MM.1S (cell line): ENCODE results near the gene MARF1.

ENCODE experiments used
- EZH2 ChIP-seq: fragments of 300-600 bp; sonication (generic); optimal IDR thresholded peaks from 2 replicates; pipeline ENCODE3; 2017; ENCODE audit warnings: low read depth, mild to moderate bottlenecking, antibody characterized with exemption, low read length, mixed read lengths
- TF ChIP-seq, protein P1 (sequence below): fragments of 300-600 bp; sonication (generic); IDR thresholded peaks from 2 replicates; pipeline ENCODE4 v1.5.1; 2016; ENCODE audit warnings: antibody characterized with exemption, low read length, mixed read lengths

DNA sequence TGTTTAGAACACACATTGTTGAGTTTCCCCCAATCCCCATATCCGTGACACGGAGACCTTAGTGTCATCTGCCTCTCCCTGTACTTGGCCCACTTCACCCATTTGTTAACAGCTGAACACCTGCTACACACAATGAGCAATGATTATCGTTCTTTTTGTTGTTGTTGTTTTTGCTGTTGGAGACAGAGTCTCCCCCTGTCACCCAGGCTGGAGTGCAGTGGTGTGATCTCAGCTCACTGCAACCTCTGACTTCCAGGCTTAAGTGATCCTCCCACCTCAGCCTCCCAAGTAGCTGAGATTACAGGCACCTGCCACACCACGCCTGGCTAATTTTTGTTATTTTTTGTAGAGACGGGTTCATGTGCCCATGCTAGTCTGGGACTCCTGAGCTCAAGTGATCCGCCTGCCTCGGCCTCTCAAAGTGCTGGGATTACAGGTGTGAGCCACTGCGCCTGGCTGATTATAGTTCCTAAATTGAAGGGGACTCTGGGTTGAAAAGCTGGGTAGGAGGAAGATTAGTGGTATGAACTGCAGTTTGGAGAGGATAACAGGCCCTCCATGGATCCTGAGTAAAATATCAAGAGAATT lies 28.7 kb upstream of the MARF1 start:
- TF ChIP-seq EZH2: no peak
- TF ChIP-seq, protein P1, sequence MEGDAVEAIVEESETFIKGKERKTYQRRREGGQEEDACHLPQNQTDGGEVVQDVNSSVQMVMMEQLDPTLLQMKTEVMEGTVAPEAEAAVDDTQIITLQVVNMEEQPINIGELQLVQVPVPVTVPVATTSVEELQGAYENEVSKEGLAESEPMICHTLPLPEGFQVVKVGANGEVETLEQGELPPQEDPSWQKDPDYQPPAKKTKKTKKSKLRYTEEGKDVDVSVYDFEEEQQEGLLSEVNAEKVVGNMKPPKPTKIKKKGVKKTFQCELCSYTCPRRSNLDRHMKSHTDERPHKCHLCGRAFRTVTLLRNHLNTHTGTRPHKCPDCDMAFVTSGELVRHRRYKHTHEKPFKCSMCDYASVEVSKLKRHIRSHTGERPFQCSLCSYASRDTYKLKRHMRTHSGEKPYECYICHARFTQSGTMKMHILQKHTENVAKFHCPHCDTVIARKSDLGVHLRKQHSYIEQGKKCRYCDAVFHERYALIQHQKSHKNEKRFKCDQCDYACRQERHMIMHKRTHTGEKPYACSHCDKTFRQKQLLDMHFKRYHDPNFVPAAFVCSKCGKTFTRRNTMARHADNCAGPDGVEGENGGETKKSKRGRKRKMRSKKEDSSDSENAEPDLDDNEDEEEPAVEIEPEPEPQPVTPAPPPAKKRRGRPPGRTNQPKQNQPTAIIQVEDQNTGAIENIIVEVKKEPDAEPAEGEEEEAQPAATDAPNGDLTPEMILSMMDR: no peak
